Pancreas (tissue), 10 donors: ENCODE measurements around the gene HOXC9. TPM values are rescaled to one million over a fixed set of nuclear protein-coding genes. Genes with fewer than 3 reads are reported as not detected.
A peak's percentile ranks its signal among the peaks of the same experiment; 100 is the strongest.

Experiments
- ATAC-seq, 4 donors: fragments of 200-7000 bp; cut with Tn5 transposase; one replicate each; pipeline versions ENCODE4 v1.8.0 to v1.9.1; 2020; ENCODE audit warnings: mild to moderate bottlenecking in 4 of 4, moderate library complexity in 4 of 4
- DNase-seq, 6 donors: peaks; one replicate each; pipeline ENCODE4 v3.0.0-alpha.2; 2020
- FAIRE-seq: peaks from 2 replicates; lab custom pipeline; 2012; peaks lifted over from hg19 to GRCh38; lab: Jason Lieb, UNC
- H3K27ac ChIP-seq, 4 donors: fragments of 200-600 bp; sonication (generic); 1 replicate in 3 of 4; 2 replicates in 1 of 4; pipeline versions ENCODE4 v1.5.0 to v1.8.0; 2020
- H3K27me3 ChIP-seq, 4 donors: fragments of 200-600 bp; one replicate each; pipeline ENCODE4 v1.8.0; 2021
- H3K36me3 ChIP-seq, 3 donors: fragments of 200-600 bp; sonication (generic) in 1 of 3; one replicate each; pipeline versions ENCODE4 v1.5.0 to v1.8.0; 2020 to 2021
- H3K4me1 ChIP-seq, 3 donors: fragments of 200-600 bp; one replicate each; pipeline ENCODE4 v1.8.0; 2021
- H3K4me3 ChIP-seq, 4 donors: fragments of 200-600 bp; sonication (generic) in 2 of 4; one replicate each; pipeline versions ENCODE4 v1.5.0 to v1.8.0; 2020 to 2021
- H3K9me3 ChIP-seq, 4 donors: fragments of 200-600 bp; one replicate each; pipeline ENCODE4 v1.8.0; 2021
- CTCF ChIP-seq, 4 donors: fragments of 200-600 bp; sonication (generic) in 3 of 4; IDR thresholded peaks; one replicate each; pipeline versions ENCODE4 v1.5.0 to v1.8.0; 2021; ENCODE audit warnings: antibody characterized with exemption in 4 of 4
- WGBS, 2 donors: extraction: QIAGEN DNeasy Blood & Tissue Kit; methylation state at CpG; one replicate each; pipeline ENCODE4 v1.1.7; 2013; 5-methylcytosine and 5-hydroxymethylcytosine counted together
- intact Hi-C, 3 donors: fragments of 100-400 bp; cut with DNase I; formaldehyde crosslinking; loops; one replicate each; pipeline versions ENCODE4 v1.11.1 to v1.14.2; 2022
- polyA plus RNA-seq, 2 donors: library from polyadenylated mRNA; stranded (reverse); fragments of 200-250 nt; gene quantifications; one replicate each; pipeline ENCODE4 v1.2.3, GENCODE V29; 2013
- total RNA-seq, 6 donors: library from RNA; stranded (reverse); fragmentation: NEBNext Ultra II Directional in 4 of 6; extraction: Animal tissue kit (Norgen Biotek cat#: 25700) in 4 of 6; gene quantifications; one replicate each; pipeline versions ENCODE4 v1.2.1 to v1.2.4, GENCODE V29; 2021 to 2023
- donor health status: healthy with polysubstance abuse.
- donor health status: DM: no; HTN: no; CAD: no; lungs with moderate emphysema.
- donor health status: DM: no; HTN: no; CAD: no.
- donor health status: control.
- donor health status: control.
- donor health status: Bipolar disorder and iron deficiency.
- donor health status: DM: yes; HTN: yes; CAD: no.
- donor health status: DM: no; HTN: no; CAD: no.
- donor health status: DM: no; HTN: no; CAD: no.
- donor health status: DM: yes; HTN: yes; CAD: no.

Gene HOXC9
- total and polyA plus RNA-seq, 8 donors = 0.19 to 0.27 (median 0.26) TPM; not detected in 5

- H3K4me3 ChIP-seq = no peak overlapping the region
- H3K27me3 ChIP-seq = peaks cover 2 to 50% (median 9%) of the 10 kb centered on the region in 4 donors
- FAIRE-seq = no peak
- WGBS, 2 donors = 17 to 21% methylated on average over 12 of the region's 12 CpGs
- H3K36me3 ChIP-seq = no peaks in the 10 kb centered on the region
- H3K4me1 ChIP-seq = peaks cover 3 to 4% (median 3%) of the 10 kb centered on the region in 3 donors
- H3K9me3 ChIP-seq = no peaks in the 10 kb centered on the region
- no peak for ATAC-seq
- DNase-seq = peak in 1 of 6 donors; percentile 47
- no peak overlapping the region for H3K27ac ChIP-seq
- intact Hi-C loops = no loop called here
- TF ChIP-seq CTCF (IDR thresholded peaks at IDR 0.05) = no peak
Observed at GRCh38 chr12:53969588-53970259, 30.2 kb upstream of the HOXC9 start.

GRCh38 chr12:53970451-53970850, 29.5 kb upstream of the HOXC9 start:
- H3K4me3 ChIP-seq = no peak overlapping the region
- peaks cover 4 to 52% (median 10%) of the 10 kb centered on the region in 4 donors for H3K27me3 ChIP-seq
- ATAC-seq (no peak), DNase-seq (no peak), FAIRE-seq (no peak)
- intact Hi-C loops = no loop called here
- no peaks in the 10 kb centered on the region for H3K9me3 ChIP-seq
- TF ChIP-seq CTCF (IDR thresholded peaks at IDR 0.05) = no peak
- peaks cover 3 to 9% (median 6%) of the 10 kb centered on the region in 3 donors for H3K4me1 ChIP-seq
- 29 to 32% methylated on average over 4 of the region's 4 CpGs for WGBS, 2 donors
- H3K36me3 ChIP-seq = no peaks in the 10 kb centered on the region
- no peak overlapping the region for H3K27ac ChIP-seq

- no peak overlapping the region for H3K27ac ChIP-seq
- no peaks in the 10 kb centered on the region for H3K36me3 ChIP-seq
- ATAC-seq (no peak), DNase-seq (no peak), FAIRE-seq (no peak)
- TF ChIP-seq CTCF (IDR thresholded peaks at IDR 0.05) = no peak
- H3K4me1 ChIP-seq = peaks cover 3 to 9% (median 6%) of the 10 kb centered on the region in 3 donors
- H3K4me3 ChIP-seq = no peak overlapping the region
- 61 to 66% methylated on average over 3 of the region's 3 CpGs for WGBS, 2 donors
- intact Hi-C loops = no loop called here
- no peaks in the 10 kb centered on the region for H3K9me3 ChIP-seq
- peaks cover 3 to 56% (median 9%) of the 10 kb centered on the region in 4 donors for H3K27me3 ChIP-seq
Observed at GRCh38 chr12:53971129-53971528, 28.8 kb upstream of the HOXC9 start.

GRCh38 chr12:53971686-53972085, 28.3 kb upstream of the HOXC9 start:
- DNase-seq (peak in 1 of 6 donors; percentile 19), FAIRE-seq (no peak), ATAC-seq (no peak)
- Histone ChIP-seq H3K27me3 (peaks cover 3 to 56% (median 12%) of the 10 kb centered on the region in 4 donors), H3K9me3 (no peaks in the 10 kb centered on the region), H3K36me3 (no peaks in the 10 kb centered on the region), H3K27ac (no peak overlapping the region), H3K4me3 (no peak overlapping the region), H3K4me1 (peaks cover 3 to 9% (median 6%) of the 10 kb centered on the region in 3 donors)
- 30 to 46% methylated on average over 2 of the region's 2 CpGs for WGBS, 2 donors
- intact Hi-C loops = no loop called here
- TF ChIP-seq CTCF (IDR thresholded peaks at IDR 0.05) = no peak

GRCh38 chr12:53972152-53972702, 27.7 kb upstream of the HOXC9 start:
- no peak for ATAC-seq
- H3K27me3 ChIP-seq = peaks cover 3 to 56% (median 12%) of the 10 kb centered on the region in 4 donors
- no peak for FAIRE-seq
- no peak for TF ChIP-seq CTCF (IDR thresholded peaks at IDR 0.05)
- no peak overlapping the region for H3K4me3 ChIP-seq
- 24 to 28% methylated on average over 9 of the region's 9 CpGs for WGBS, 2 donors
- H3K9me3 ChIP-seq = no peaks in the 10 kb centered on the region
- intact Hi-C loops = no loop called here
- H3K36me3 ChIP-seq = no peaks in the 10 kb centered on the region
- no peak overlapping the region for H3K27ac ChIP-seq
- H3K4me1 ChIP-seq = peaks cover 3 to 9% (median 6%) of the 10 kb centered on the region in 3 donors
- peak in 1 of 6 donors; percentile 24 for DNase-seq
